ENCODE measurements around the gene CSPG4.
"Not testable (repeated sequence)": the region's sequence is repeated elsewhere in the genome, so short reads cannot be mapped to it uniquely, and the experiment has no call there.

The CSPG4 gene

GRCh38 chr15:75738014-75738646, 25.5 kb upstream of the CSPG4 start:
- no peak for DNase-seq

GRCh38 chr15:75737116-75738013, 24.7 kb upstream of the CSPG4 start:
- not testable (repeated sequence) for DNase-seq

GRCh38 chr15:75736256-75736655, 23.6 kb upstream of the CSPG4 start:
- DNase-seq = no peak

- DNase-seq = not testable (repeated sequence)
Measured at GRCh38 chr15:75734861-75735760, 22.5 kb upstream of the CSPG4 start.

GRCh38 chr15:75733761-75734651, 21.4 kb upstream of the CSPG4 start:
- DNase-seq = no peak

- DNase-seq = peak; percentile 48
Measured at GRCh38 chr15:75732809-75733451, 20.3 kb upstream of the CSPG4 start.

- no peak for DNase-seq
Measured at GRCh38 chr15:75732177-75732808, 19.6 kb upstream of the CSPG4 start.

- DNase-seq = no peak
Measured at GRCh38 chr15:75731248-75732151, 18.9 kb upstream of the CSPG4 start.

GRCh38 chr15:75730376-75731247, 18.0 kb upstream of the CSPG4 start:
- DNase-seq = not testable (repeated sequence)

- DNase-seq = no peak
Measured at GRCh38 chr15:75729326-75730069, 16.9 kb upstream of the CSPG4 start.

GRCh38 chr15:75727851-75728715, 15.4 kb upstream of the CSPG4 start:
- peak; percentile 74 for DNase-seq

GRCh38 chr15:75727031-75727531, 14.4 kb upstream of the CSPG4 start:
- DNase-seq = no peak

GRCh38 chr15:75725719-75726607, 13.3 kb upstream of the CSPG4 start:
- DNase-seq = no peak

GRCh38 chr15:75725006-75725718, 12.5 kb upstream of the CSPG4 start:
- no peak for DNase-seq

All from CD4-positive, alpha-beta T cell treated with Interleukin-12 subunit alpha and Interleukin-12 subunit beta, for 1 hour (primary cell).